CD4-positive, alpha-beta T cell treated with Interleukin-17A for 1 hour (primary cell): ENCODE results near the gene EIF5.

ENCODE experiments used
- DNase-seq: peaks from one replicate; pipeline ENCODE4 v3.0.0-alpha.2; 2020

EIF5 gene

DNA sequence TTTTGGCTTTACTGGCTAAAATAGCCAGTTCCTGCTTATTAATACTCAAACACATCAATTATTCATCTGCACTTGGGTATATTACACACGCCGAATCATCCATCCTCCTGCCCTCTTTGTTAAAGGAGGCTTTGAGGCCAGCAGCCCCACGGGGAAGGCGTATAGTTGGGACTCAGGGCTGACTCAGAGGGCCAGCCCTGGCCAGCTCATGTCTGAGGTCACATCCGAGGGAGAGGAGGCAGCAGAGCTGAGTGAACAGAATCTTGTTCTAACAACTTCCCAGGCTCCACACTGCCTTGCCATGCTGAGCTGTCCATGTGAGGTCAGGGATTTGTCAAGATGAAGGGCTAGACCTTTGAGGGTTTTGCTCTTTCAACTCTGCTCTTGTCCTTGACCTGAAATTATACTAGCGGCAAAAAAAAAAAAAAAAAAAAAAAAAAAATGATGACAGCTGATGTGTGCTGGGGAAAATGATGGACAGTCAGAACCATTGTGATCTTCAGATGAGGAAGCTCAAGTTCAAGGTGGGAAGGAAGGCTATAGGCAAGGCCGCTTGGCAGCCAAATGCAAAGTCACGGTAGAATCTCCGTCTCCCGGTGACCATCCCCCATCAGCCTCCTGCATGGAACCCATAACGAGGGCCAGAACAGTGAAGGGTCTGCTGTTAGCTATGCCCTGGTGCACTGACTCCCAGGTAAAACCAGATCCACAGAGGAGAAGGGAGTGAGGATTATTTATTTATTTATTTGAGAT lies 38.7 kb downstream of the EIF5 start:
- DNase-seq, result no peak

DNA sequence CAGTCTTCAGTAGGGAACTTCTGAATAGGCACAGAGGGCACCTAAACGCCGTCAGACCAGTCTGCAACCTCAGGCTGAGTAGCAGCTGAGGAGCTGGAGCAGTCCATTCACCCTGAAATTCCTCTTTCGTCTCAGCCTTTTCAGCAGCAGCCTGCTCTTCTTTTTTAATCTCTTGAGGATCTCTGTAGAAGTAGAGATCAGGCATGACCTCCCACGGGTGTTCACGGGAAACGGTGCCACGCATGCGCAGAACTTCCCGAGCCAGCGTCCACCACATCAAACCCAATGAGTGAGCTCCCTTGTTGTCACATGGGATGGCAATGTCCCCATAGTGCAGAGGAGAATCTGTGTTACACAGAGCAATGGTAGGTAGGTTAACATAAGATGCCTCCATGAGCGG lies 40.1 kb downstream of the EIF5 start:
- DNase-seq, result no peak

DNA sequence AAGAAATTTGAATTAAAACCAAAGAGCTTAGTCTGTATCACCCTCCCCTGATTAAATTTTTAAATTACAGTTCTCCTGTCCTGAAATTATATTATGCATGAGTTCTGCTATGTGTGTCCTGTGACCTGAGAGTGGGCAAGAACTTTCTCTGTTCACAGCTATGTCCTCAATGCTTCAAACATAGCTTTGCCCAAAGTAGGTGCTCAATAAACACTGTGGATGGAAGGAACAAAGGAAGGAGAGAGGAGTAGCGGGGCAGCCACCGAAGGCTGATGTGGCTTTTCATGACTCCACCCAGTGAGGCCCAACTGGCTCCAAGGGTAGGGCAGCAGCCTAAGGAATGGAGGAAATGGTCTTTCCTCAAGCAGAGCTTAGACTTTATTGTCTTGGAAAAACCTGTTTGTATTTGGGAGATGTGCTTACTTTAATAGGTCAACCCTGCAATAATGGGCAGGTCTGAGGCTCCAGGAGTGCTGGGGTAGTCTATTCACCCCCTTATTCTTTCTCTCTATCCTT lies 43.5 kb downstream of the EIF5 start:
- DNase-seq, result no peak

DNA sequence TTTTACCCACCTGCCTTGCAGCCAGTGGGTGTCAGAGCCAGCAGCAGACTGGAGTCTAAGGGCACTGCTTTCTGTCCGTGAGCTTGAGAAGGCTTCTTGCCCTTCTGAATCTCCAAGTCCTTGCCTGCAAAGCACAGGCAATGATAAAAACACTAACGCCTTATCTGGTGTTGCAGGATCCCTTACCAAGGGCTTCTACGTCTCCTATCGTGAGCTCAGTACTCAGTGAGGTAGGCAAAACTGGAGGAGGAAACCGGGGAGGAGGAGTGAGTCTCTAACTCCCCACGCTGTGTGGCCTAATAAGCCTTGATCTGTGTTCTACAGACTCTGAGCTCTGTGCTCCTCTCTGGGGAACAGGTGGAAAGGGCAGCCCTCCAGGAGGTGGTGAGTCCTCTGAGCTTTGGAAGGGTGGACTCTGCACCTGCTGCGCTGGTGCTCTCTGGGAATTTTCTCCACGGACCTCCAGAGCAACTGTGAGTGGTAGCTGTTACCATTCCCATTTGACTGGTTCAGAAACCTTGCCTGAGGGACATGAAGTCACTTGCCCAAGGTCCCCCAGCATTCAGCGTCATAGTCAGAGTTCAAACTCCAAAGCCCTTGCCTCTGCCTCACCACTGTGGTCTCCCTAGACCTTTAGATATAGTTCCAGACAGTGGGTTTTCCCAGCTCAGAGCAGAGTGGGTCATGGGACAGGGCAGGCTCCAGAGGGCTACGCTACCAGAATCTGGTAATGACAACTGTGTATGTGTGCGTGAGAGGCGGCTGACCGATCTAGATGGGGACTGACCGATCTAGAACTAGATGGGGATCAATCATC lies 44.2 kb downstream of the EIF5 start:
- DNase-seq, result no peak

DNA sequence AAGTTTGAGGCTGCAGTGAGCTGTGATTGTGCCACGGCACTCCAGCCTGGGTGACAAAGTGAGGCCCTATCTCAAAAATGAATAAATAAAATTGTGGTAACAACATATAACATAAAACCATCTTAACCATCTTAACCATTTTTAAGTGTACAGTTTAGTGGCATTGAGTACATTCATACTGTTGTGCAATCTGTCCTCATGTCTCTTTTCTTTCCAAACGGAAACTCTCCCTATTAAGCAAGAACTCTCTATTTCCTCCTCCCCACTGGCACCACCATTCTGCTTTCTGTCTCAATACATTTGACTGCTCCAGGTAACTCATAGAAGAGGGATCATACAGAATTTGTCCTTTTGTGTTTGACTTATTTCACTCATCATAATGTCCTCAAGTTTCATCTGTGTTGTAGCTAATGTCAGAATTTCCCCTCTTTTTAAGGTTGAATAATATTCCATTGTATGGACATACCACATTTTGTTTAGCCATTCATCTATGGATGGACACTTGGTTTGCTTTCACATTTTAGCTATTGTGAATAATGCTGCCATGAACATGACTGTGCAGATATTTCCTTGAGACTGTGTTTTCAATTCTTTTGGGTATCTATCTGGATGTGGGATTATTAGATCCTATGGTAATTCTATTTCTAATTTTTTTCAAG lies 46.8 kb downstream of the EIF5 start:
- DNase-seq, result no peak

DNA sequence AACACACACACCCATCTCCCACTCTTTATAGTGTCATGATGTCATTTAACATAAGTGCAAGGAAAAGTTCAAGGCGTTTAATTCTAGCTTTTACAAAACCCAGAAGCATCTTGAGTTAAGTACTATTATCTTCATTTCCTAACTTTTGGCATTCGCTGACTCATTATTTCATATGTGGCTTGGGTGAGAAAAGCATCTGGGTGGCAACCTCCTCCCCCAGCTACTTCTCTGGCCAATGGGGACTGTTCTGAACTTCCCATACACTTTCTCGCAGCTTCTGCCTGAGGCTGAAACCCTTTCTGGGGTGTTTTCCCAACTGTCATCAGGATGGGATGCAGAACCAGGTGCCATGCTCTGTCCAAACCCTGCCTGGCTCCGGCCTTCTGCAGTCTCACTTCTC lies 48.3 kb downstream of the EIF5 start:
- no peak for DNase-seq

DNA sequence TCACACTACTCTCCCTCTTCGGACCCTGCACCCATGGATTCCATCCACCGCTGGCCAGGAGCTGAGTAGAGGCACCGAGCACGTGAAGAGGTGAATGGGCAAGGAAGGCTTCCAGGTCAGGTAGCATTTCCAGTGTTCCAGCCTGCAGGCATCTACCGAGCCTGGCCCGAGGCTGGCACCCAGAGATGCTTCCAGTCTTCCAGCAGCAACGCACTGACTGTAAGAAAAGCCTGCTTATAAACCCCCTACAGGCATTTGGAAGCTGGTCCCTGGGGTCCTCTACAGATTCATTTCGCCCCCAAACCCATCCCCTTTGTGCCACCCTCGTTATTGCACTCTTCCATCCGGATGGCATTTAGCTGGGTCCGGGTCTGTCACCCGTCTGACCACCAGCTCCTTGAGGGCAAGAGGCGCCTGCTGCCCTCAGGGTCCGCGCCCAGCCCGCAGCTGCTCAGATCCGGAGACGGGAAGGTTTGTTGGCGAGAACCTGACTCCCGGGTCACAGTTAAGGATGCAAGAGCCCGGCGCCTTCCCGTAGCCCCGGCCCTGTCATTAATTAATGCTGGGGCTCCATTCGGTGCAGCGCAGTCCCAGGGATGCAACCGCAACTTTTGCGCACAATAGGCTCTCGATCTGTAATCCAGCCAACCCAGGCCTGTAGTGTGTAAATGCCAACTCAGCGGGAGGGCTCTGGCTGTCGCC lies 50.6 kb downstream of the EIF5 start:
- DNase-seq, result no peak

DNA sequence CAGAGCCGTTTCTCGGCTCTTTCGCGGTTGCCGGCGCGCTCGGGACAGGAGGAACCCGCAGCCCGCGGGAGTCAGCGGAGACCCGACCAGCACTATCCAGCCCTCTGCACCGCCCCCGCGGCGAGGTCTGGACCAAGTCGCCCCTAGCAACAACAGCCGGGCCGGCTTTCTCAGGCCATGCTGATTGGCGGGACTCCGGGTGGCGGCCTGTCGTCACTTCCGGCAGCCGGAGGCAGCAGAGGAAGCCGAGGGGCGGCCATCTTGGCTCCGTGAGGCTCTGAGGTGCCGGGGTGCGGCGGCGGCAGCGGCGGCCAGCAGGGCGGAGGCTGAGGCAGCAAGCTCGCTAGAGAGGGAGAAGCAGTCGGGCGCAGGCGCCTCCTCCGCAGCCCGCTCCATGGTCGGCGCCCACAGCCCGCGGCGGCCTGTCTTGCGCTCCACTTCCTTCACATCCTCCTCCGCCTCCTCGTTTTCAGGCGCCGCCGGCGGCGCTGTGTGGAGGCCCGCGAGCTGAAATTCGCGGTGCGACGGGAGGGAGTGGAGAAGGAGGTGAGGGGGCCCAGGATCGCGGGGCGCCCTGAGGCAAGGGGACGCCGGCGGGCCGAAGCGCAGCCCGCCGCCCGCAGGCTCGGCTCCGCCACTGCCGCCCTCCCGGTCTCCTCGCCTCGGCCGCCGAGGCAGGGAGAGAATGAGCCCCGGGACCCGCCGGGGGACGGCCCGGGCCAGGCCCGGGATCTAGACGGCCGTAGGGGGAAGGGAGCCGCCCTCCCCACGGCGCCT lies 51.3 kb downstream of the EIF5 start, which contains the start of gene MARK3:
TSS of gene MARK3 (plus strand) at position 264 of the 777 bp plus-strand sequence. CDS start 615 bp downstream, outside the sequence.
- DNase-seq, result peak; percentile 97

DNA sequence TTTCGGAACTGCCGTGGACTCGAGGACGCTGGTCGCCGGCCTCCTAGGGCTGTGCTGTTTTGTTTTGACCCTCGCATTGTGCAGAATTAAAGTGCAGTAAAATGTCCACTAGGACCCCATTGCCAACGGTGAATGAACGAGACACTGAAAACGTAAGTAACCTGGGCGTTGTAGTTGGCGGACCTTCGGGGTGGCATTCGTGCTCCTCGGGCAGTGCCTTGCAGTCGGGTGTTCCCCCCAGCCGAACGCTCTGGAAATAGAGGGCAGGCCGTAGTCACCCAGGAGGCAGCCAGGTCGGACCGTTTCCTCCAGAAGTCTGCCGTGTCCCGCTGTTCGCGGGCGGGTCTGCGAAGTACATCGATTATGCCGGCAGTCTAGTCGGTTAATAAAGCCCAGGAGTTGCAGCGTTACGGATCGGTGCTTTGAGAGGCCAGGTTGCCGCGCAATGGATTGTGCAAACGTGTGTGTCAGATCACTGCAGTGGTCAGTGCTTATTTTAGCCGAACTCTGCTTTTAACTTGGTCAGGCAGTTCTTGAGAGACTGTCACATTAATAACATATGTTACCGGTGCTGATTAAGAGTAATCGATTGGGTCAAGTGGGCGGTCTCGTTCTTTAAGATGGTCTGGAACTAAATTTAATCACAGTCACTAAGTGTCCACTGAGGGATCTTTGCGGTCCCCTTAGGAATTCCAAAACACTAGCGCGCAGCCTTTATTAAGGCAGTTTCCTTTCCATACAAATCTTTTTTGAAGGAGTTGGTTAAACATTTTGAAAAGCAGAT lies 52.1 kb downstream of the EIF5 start:
- DNase-seq, result peak; percentile 39

DNA sequence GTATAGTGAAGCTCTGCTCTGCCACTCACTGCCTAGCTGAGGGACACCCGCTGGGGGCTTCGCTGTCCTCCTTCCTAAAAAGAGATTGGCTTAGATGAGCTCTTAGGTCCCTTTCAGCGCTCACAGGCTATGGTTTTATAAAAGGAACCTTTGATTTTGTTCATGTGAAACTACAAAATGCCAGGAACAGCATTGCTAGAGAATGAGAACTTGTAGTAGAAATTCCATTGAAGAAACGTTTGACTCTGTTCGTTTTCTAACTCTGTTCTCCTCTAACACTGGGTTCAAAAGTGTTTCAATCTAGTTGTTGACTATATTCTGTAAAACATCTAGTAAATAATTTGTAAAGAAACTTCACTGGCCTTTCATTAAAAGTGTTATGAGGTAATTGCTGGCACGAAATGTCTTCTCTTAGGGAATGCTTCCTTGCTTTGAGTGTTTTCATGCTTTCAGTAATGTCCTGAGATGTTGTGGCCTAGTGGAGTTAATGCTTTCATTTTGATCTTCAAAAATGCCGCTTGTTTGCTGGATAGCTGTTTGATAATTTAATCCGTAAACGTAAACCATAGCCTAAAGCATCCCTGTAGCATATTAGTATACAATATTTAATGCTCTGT lies 52.8 kb downstream of the EIF5 start:
- DNase-seq, result no peak

DNA sequence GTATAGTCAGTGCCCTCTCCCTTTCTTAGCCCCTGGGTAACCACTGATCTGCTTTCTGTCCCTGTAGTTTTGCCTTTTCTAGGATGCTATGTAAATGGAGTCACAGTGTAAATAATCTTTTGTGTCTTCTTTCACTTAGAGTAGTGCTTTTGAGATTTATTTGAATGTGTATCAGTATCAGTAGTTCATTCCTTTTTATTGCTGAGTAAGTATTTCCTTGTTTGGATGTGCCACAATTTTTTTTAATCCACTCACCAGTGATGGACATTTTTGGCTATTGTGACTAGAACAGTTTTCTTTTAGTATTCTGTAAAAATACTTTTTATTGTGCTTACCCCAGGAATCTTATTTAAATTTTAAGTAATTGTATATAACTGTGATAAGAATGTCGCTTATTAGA lies 54.6 kb downstream of the EIF5 start:
- DNase-seq, result no peak

DNA sequence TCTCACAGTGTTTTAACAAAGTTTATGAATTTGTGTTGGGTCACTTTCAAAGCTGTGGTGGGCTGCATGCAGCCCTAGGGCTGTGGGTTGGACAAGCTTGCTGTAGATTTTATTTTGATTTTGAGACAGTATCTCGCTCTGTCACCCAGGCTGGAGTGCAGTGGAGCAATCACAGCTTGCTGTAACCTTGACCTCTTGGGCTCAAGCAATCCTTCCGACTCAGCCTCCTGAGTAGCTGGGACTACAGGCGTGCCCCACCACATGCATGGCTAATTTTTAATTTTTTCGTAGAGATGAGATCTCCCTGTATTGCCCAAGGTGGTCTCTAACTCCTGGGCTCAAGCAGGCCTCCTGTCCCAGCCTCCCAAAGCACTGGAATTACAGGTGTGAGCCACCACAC lies 56.6 kb downstream of the EIF5 start:
- no peak for DNase-seq

DNA sequence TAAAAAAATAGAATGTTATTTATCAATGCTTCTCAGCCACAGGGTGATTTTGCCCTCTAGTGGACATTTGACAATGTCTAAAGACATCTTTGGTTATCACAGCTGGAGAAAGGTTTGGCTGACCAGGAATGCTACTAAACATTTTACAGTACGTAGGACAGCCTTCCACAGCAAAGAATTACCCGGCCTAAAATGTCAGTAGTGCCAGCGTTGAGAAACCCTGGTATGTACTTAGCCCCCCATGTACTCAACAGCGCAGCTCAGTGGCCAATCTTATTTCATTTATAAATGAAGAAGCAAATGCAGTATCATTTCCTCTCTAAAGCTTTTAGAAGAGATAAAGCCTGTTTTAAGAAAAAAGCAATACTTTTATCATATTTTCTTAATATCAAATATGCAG lies 57.0 kb downstream of the EIF5 start:
- peak; percentile 68 for DNase-seq

DNA sequence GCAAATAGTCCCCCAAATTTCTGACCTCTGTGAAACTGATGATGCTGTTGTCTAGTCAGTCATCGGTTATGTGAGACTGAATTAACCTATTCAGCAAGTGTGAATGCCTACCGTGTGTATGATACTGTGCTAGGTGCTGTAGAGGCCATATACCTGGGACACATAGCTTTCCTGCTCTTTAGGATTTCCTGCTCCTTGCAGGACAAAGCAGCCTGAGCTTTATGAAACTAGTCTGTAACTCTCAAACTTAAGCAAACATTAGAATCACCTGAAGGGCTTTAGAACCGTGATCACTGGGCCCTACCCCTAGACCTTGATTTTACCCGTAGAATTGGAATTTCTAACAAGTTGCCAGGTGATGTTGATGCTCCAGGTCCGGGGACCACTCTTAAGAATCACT lies 58.1 kb downstream of the EIF5 start:
- DNase-seq, result no peak

DNA sequence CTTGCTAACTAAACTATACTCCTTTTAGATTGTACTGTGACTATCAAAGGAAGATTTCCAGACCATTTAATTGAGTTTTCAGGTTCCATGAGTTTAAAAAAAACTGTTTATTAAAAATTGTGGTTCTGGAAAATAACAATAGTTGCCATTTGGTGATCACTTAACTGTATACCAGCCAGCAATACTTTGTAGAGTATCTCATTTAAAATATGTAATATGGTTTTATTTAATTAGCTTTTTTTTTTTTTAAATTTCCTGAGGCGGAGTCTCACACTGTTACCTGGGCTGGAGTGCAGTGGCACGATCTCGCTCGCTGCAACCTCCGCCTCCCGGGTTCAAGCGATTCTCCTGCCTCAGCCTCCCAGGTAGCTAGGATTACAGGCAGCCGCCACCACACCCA lies 58.5 kb downstream of the EIF5 start:
- DNase-seq, result no peak

DNA sequence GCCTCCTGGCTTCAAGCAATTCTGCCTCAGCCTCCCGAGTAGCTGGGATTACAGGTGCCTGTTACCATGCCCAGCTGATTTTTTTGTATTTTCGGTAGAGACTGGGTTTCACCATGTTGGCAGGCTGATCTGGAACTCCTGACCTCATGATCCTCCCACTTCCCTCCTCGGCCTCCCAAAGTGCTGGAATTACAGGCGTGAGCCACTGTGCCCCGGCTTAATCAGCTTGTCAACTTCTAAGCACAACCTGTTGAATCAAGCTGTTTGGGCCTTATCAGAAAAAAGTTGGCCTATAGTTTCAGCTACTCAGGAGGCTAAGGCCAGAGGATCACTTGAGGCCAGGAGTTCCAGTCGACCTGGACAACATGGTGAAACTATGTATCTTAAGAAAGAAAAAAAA lies 59.0 kb downstream of the EIF5 start:
- DNase-seq, result no peak

DNA sequence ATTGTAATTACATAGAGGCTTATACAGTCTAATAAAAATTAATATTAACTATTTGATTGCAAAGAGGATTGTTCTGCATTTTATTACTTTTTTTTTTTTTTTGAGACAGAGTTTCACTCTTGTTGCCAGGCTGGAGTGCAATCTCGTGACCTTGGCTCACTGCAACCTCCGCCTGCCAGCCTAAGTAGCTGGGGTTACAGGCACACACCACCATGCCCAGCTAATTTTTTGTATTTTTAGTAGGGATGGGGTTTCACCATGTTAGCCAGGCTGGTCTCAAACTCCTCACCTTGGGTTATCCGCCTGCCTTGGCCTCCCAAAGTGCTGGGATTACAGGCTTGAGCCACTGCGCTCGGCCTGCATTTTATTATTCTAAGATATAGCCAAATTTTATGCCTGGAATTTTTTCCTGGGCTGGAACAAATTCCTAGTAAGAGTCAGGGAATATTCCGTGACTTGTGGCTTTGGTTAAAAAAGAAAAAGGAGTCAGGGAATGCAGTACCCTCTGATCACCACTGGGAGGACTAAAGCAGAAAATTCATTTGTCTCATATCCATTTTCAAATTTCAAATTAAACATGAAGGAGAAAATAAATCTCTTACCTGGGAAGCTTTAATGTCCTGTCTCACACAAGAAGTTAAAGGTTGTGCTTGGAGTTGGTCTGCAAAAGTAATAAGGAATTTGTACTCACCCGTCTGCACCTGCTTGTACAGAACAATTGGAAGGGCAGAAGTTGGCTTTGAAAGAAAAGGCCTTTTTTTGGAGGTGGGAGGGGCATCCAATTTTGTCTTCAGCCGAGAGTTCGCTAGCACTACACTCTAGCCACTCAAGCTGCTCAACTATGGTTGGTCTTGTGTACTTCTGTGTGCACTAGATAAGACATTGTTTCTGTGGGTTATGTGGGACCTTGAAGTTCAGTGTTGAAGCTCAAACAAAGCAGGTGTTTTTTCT lies 59.9 kb downstream of the EIF5 start:
- DNase-seq, result peak; percentile 46
